Panc1 (cell line): ENCODE results near the gene GBF1. TPM values are rescaled to one million over a fixed set of nuclear protein-coding genes. Genes with fewer than 3 reads are reported as not detected.

ENCODE experiments used
- ATAC-seq: fragments of 200-7000 bp; cut with Tn5 transposase; 2 replicates; pipeline ENCODE4 v1.9.1; 2020; ENCODE audit warnings: mild to moderate bottlenecking, moderate library complexity
- BruUV-seq: library from RNA; stranded (reverse); fragments of 400-500 nt; replicated peaks from 2 replicates; lab custom pipeline; 2021; lab: Mats Ljungman, UMichigan
- CTCF ChIA-PET: fragments of 300-600 bp; sonication (Branson Sonifier 250); formaldehyde crosslinking; loops from one replicate; lab custom pipeline; 2022; ENCODE audit warnings: antibody characterized with exemption; lab: Charles Lee
- POLR2A ChIA-PET: fragments of 300-600 bp; sonication (Branson Sonifier 250); formaldehyde crosslinking; loops from one replicate; lab custom pipeline; 2022; ENCODE audit warnings: antibody characterized with exemption; lab: Charles Lee
- DNase-seq: peaks from one replicate; pipeline ENCODE4 v3.0.0-alpha.2; 2010; ENCODE audit warnings: low read depth, low spot score
- H3K27ac ChIP-seq: 2 replicates; pipeline ENCODE4 v1.5.1; 2011; ENCODE audit warnings: mild to moderate bottlenecking, low read length, inconsistent platforms
- H3K27me3 ChIP-seq: fragments of 200-500 bp; sonication (Bioruptor generic); 2 replicates; pipeline ENCODE4 v1.6.0; 2014; ENCODE audit warnings: low read length, inconsistent platforms; ENCODE audit not compliant: control insufficient read depth, insufficient read depth
- H3K36me3 ChIP-seq: fragments of 200-500 bp; sonication (Bioruptor generic); 2 replicates; pipeline ENCODE4 v1.5.1; 2014; ENCODE audit warnings: inconsistent platforms, mild to moderate bottlenecking, low read length, moderate library complexity; ENCODE audit not compliant: control insufficient read depth, insufficient read depth
- H3K4me1 ChIP-seq: 2 replicates; pipeline ENCODE4 v1.5.1; 2011; ENCODE audit warnings: inconsistent platforms, mild to moderate bottlenecking, low read length, moderate library complexity; ENCODE audit not compliant: control insufficient read depth, insufficient read depth
- H3K4me3 ChIP-seq, 2 experiments: 2 replicates each; pipeline ENCODE4 v1.5.1; 2011 to 2012; ENCODE audit warnings: low read depth in 2 of 2, low read length in 2 of 2, mild to moderate bottlenecking in 2 of 2, inconsistent platforms in 1 of 2, moderate library complexity in 1 of 2
- H3K9me3 ChIP-seq: fragments of 200-500 bp; sonication (Bioruptor generic); 2 replicates; pipeline ENCODE4 v1.5.1; 2014; ENCODE audit warnings: low read depth, mild to moderate bottlenecking, inconsistent platforms, low read length, moderate library complexity; ENCODE audit not compliant: control insufficient read depth, insufficient read depth
- POLR2AphosphoS5 ChIP-seq: IDR thresholded peaks from 2 replicates; pipeline ENCODE4 v1.6.1; 2012; ENCODE audit warnings: mild to moderate bottlenecking, low read depth, low read length, moderate library complexity
- SIN3A ChIP-seq: IDR thresholded peaks from 2 replicates; pipeline ENCODE4 v1.6.1; 2012; ENCODE audit warnings: low read depth, mild to moderate bottlenecking, low read length, moderate library complexity, borderline replicate concordance; ENCODE audit not compliant: insufficient read depth
- TCF7L2 ChIP-seq: IDR thresholded peaks from 2 replicates; pipeline ENCODE4 v1.6.1; 2011; ENCODE audit warnings: mild to moderate bottlenecking, low read depth, low read length, inconsistent platforms
- in situ Hi-C: cut with HindIII; loops from 2 replicates; pipeline ENCODE4 v1.10.0; 2016; ENCODE audit warnings: low sequenced_read_pairs, low pct_unique_long_range_greater_than_20kb
- intact Hi-C: fragments of 100-400 bp; cut with micrococcal nuclease; formaldehyde crosslinking; loops from one replicate; pipeline ENCODE4 v1.10.0; 2022; ENCODE audit not compliant: unreplicated experiment
- total RNA-seq: library from RNA; stranded (reverse); gene quantifications from one replicate; pipeline ENCODE4 v1.2.1, GENCODE V29; 2021; ENCODE audit not compliant: unreplicated experiment
- TF ChIP-seq, protein P1 (sequence below), 2 experiments: IDR thresholded peaks; 2 replicates each; pipeline ENCODE4 v1.6.1; 2011 to 2012; ENCODE audit warnings: low read depth in 2 of 2, control low read depth in 1 of 2, low read length in 1 of 2, mild to moderate bottlenecking in 1 of 2, moderate library complexity in 1 of 2; ENCODE audit not compliant: insufficient read depth in 1 of 2

Gene GBF1
- total RNA-seq, 1 experiment from 2014 or later, result 65.0 TPM

DNA sequence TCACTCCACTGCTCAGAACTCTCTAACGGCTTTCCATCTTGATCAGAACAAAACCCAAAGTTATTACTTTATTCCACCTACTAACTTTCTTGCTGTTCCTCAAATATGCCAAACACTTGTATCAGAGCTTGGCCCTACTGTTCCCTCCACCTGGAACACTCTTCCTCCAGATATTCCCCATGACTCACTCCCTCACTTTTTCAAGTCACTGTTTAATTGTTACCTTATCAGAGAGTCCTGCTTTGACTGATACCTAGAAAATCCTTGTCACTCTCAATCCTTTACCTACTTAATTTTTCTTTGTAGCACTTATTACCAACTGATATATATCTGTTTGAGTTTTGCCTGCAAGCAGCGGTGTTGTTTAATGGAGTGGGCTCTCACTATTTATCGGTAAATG, 144.6 kb downstream of the GBF1 start:
- Histone ChIP-seq H3K9me3 (no peaks in the 10 kb centered on the region), H3K36me3 (no peaks in the 10 kb centered on the region; the same call in 1 of the 2 replicates), H3K27me3 (no peaks in the 10 kb centered on the region; the same call in 1 of the 2 replicates), H3K27ac (no peak overlapping the region), H3K4me3 (no peak overlapping the region), H3K4me1 (0 out of 2 replicates have a peak, but pooled peaks cover 5% of the 10 kb centered on the region)
- intact Hi-C loops (loop anchor here (5.0 kb wide), 1 partner anchor 158 kb away; no protein-coding TSS in a partner anchor), in situ Hi-C loops (no loop called here)
- POLR2A ChIA-PET, result interaction anchor here (0.7 kb wide), 1 partner anchor 37 kb away, joined by 19 read pairs; no protein-coding TSS in a partner anchor
- TF ChIP-seq, protein P1, sequence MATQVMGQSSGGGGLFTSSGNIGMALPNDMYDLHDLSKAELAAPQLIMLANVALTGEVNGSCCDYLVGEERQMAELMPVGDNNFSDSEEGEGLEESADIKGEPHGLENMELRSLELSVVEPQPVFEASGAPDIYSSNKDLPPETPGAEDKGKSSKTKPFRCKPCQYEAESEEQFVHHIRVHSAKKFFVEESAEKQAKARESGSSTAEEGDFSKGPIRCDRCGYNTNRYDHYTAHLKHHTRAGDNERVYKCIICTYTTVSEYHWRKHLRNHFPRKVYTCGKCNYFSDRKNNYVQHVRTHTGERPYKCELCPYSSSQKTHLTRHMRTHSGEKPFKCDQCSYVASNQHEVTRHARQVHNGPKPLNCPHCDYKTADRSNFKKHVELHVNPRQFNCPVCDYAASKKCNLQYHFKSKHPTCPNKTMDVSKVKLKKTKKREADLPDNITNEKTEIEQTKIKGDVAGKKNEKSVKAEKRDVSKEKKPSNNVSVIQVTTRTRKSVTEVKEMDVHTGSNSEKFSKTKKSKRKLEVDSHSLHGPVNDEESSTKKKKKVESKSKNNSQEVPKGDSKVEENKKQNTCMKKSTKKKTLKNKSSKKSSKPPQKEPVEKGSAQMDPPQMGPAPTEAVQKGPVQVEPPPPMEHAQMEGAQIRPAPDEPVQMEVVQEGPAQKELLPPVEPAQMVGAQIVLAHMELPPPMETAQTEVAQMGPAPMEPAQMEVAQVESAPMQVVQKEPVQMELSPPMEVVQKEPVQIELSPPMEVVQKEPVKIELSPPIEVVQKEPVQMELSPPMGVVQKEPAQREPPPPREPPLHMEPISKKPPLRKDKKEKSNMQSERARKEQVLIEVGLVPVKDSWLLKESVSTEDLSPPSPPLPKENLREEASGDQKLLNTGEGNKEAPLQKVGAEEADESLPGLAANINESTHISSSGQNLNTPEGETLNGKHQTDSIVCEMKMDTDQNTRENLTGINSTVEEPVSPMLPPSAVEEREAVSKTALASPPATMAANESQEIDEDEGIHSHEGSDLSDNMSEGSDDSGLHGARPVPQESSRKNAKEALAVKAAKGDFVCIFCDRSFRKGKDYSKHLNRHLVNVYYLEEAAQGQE (IDR thresholded peaks at IDR 0.05; ENCODE audit: insufficient read depth in 1 of 2, low read depth in 2 of 2, low read length in 1 of 2), result no peak
- TF ChIP-seq TCF7L2 (no peak), POLR2AphosphoS5 (no peak), SIN3A (no peak)
- DNase-seq, result no peak
- no peak for ATAC-seq
- CTCF ChIA-PET, result interaction anchor here (0.6 to 1.1 kb wide), 4 partner anchors 13 to 160 kb away, joined by 3 to 6 read pairs (median 4); no protein-coding TSS in a partner anchor
- no TSS peak for BruUV-seq

- in situ Hi-C loops (no loop called here), intact Hi-C loops (loop anchor here (5.0 kb wide), 1 partner anchor 160 kb away; no protein-coding TSS in a partner anchor)
- CTCF ChIA-PET, result no interaction called here
Observed at GRCh38 chr10:102392306-102392705, 147.0 kb downstream of the GBF1 start.

More at GRCh38 chr10:102392306-102392705, 147.0 kb downstream of the GBF1 start:
- no peak for DNase-seq
- H3K27ac ChIP-seq, result no peak overlapping the region
- no TSS peak for BruUV-seq
- TF ChIP-seq, protein P1 (IDR thresholded peaks at IDR 0.05; ENCODE audit: insufficient read depth in 1 of 2, low read depth in 2 of 2, low read length in 1 of 2), result no peak
- TF ChIP-seq TCF7L2, result no peak
- H3K4me1 ChIP-seq, result peaks cover 11% of the 10 kb centered on the region
- H3K27me3 ChIP-seq, result no peaks in the 10 kb centered on the region; the same call in 1 of the 2 replicates
- H3K4me3 ChIP-seq, result no peak overlapping the region
- ATAC-seq, result no peak
- no peaks in the 10 kb centered on the region for H3K9me3 ChIP-seq
- POLR2A ChIA-PET, result no interaction called here
- peaks cover 2% of the 10 kb centered on the region; the same call in 1 of the 2 replicates for H3K36me3 ChIP-seq
